ENCODE data around the gene TMEM115.
"Not testable (repeated sequence)": the region's sequence is repeated elsewhere in the genome, so short reads cannot be mapped to it uniquely, and the experiment has no call there.

TMEM115 gene

GRCh38 chr3:50316657-50317242, 42.6 kb downstream of the TMEM115 start:
- no peak for DNase-seq

GRCh38 chr3:50314816-50315215, 44.5 kb downstream of the TMEM115 start:
- no peak for DNase-seq

- no peak for DNase-seq
Measured at GRCh38 chr3:50314342-50314741, 45.0 kb downstream of the TMEM115 start.

DNA sequence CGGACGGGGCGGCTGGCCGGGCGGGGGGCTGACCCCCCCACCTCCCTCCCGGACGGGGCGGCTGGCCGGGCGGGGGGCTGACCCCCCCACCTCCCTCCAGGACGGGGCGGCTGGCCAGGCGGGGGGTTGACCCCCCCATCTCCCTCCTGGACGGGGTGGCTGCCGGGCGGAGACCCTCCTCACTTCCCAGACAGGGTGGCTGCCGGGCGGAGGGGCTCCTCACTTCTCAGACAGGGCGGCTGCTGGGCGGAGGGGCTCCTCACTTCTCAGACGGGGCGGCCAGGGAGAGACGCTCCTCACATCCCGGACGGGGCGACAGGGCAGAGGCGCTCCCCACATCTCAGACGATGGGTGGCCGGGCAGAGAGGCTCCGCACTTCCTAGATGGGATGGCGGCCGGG, 47.3 kb downstream of the TMEM115 start:
- not testable (repeated sequence) for DNase-seq
